Mucosa of descending colon (tissue), 3 donors: ENCODE data around the gene HOXD3. TPM values are rescaled to one million over a fixed set of nuclear protein-coding genes. Genes with fewer than 3 reads are reported as not detected.

Experiments used
- ATAC-seq: fragments of 200-7000 bp; cut with Tn5 transposase; one replicate; pipeline ENCODE4 v1.9.1; 2020; ENCODE audit warnings: mild to moderate bottlenecking, moderate library complexity
- DNase-seq, 3 donors: peaks; one replicate each; pipeline ENCODE4 v3.0.0-alpha.2; 2020
- H3K36me3 ChIP-seq: fragments of 200-600 bp; one replicate; pipeline ENCODE4 v1.8.0; 2021; ENCODE audit warnings: low read depth, mild to moderate bottlenecking
- H3K4me1 ChIP-seq: fragments of 200-600 bp; one replicate; pipeline ENCODE4 v1.8.0; 2021; ENCODE audit warnings: low read depth, mild to moderate bottlenecking
- H3K4me3 ChIP-seq: fragments of 200-600 bp; one replicate; pipeline ENCODE4 v1.8.0; 2021; ENCODE audit warnings: mild to moderate bottlenecking
- H3K9me3 ChIP-seq: fragments of 200-600 bp; one replicate; pipeline ENCODE4 v1.8.0; 2021; ENCODE audit warnings: mild to moderate bottlenecking
- intact Hi-C, 2 donors: fragments of 100-400 bp; cut with DNase I in 1 of 2; cut with micrococcal nuclease in 1 of 2; formaldehyde crosslinking; loops; one replicate each; pipeline versions ENCODE4 v1.11.0 to v1.11.1; 2022; cut with DNase I, micrococcal nuclease
- total RNA-seq, 3 donors: library from RNA; stranded (reverse); fragmentation: NEBNext Ultra II Directional in 2 of 3; extraction: Animal tissue kit (Norgen Biotek cat#: 25700) in 2 of 3; gene quantifications; one replicate each; pipeline versions ENCODE4 v1.2.1 to v1.2.4, GENCODE V29; 2021 to 2023
- TF ChIP-seq, protein P1 (sequence below): fragments of 200-600 bp; IDR thresholded peaks from one replicate; pipeline ENCODE4 v1.8.0; 2022; ENCODE audit warnings: antibody characterized with exemption, mild to moderate bottlenecking
- donor health status: DM: no; HTN: no; CAD: no; lungs with moderate emphysema.
- donor health status: DM: no; HTN: no; CAD: no.
- donor health status: DM: no; HTN: yes; CAD: no.

The HOXD3 gene
- total RNA-seq, 3 donors from 2014 or later = 5.8 to 7.0 (median 6.0) TPM

DNA sequence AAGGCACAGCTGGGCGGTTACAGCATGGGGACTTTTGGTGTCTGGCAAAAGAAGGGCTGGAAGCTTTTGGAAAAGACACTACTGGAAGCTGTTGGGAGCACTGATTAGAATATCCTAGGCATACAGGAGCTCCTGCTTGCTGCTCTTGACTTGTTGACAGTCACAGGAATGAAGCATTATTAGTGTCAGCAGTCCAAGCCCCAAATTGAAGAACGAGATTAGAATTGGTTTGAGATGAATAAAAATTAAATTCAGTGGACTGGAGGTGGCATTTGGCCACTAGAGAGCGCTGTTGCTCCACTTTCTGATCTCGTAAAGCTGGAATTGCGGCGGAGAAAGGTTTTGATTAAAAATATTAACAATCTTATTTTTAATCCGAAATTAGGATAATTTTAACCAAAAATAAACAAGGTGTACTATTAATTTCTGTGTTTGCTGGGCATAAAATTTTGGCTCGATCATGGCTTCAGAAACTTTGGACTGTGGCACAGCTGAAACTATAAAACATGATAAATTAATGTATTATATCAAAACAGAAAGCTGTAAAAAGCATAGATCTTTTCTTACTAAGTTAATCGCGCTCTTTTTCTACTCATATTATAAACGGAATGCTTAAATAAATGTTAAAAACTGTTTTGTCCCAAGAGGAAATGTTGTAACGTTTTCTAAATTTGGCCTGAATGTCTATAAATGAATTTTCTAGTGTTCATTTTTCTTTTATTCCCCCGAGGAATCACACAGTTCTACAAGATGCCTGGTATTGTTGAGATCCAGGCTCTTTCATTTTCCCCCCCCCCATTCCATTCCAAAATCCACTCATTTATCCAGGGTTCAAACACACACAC is 30.0 kb upstream of the HOXD3 start:
- TF ChIP-seq, protein P1, sequence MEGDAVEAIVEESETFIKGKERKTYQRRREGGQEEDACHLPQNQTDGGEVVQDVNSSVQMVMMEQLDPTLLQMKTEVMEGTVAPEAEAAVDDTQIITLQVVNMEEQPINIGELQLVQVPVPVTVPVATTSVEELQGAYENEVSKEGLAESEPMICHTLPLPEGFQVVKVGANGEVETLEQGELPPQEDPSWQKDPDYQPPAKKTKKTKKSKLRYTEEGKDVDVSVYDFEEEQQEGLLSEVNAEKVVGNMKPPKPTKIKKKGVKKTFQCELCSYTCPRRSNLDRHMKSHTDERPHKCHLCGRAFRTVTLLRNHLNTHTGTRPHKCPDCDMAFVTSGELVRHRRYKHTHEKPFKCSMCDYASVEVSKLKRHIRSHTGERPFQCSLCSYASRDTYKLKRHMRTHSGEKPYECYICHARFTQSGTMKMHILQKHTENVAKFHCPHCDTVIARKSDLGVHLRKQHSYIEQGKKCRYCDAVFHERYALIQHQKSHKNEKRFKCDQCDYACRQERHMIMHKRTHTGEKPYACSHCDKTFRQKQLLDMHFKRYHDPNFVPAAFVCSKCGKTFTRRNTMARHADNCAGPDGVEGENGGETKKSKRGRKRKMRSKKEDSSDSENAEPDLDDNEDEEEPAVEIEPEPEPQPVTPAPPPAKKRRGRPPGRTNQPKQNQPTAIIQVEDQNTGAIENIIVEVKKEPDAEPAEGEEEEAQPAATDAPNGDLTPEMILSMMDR = peak; percentile 73
- H3K4me3 ChIP-seq = no peak overlapping the region
- intact Hi-C loops = loop anchor here (5.0 to 10.0 kb wide), 4 partner anchors 510 to 1018 kb away; no protein-coding TSS in a partner anchor
- ATAC-seq = no peak
- no peaks in the 10 kb centered on the region for H3K36me3 ChIP-seq
- DNase-seq = peak in 2 of 3 donors; percentile 64 to 91
- H3K4me1 ChIP-seq = peaks cover 21% of the 10 kb centered on the region
- H3K9me3 ChIP-seq = no peaks in the 10 kb centered on the region

DNA sequence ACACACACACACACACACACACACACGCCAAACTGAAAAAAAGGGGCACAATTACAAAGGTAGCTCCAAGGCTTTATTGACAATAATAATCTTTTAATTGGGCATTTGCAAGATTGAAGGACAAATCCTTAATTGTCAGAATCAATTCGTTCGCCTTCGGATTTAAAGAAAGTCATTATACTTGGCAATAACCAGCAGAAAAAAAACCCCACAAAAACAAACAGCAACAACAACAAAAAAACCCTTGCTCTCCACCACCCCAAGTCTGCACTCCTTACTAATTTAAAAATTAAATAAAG is 29.4 kb upstream of the HOXD3 start:
- intact Hi-C loops = loop anchor here (5.0 to 10.0 kb wide), 4 partner anchors 510 to 1017 kb away; no protein-coding TSS in a partner anchor
- peaks cover 17% of the 10 kb centered on the region for H3K4me1 ChIP-seq
- ATAC-seq (no peak), DNase-seq (no peak)
- no peaks in the 10 kb centered on the region for H3K9me3 ChIP-seq
- TF ChIP-seq, protein P1 = no peak
- H3K36me3 ChIP-seq = no peaks in the 10 kb centered on the region
- H3K4me3 ChIP-seq = no peak overlapping the region

DNA sequence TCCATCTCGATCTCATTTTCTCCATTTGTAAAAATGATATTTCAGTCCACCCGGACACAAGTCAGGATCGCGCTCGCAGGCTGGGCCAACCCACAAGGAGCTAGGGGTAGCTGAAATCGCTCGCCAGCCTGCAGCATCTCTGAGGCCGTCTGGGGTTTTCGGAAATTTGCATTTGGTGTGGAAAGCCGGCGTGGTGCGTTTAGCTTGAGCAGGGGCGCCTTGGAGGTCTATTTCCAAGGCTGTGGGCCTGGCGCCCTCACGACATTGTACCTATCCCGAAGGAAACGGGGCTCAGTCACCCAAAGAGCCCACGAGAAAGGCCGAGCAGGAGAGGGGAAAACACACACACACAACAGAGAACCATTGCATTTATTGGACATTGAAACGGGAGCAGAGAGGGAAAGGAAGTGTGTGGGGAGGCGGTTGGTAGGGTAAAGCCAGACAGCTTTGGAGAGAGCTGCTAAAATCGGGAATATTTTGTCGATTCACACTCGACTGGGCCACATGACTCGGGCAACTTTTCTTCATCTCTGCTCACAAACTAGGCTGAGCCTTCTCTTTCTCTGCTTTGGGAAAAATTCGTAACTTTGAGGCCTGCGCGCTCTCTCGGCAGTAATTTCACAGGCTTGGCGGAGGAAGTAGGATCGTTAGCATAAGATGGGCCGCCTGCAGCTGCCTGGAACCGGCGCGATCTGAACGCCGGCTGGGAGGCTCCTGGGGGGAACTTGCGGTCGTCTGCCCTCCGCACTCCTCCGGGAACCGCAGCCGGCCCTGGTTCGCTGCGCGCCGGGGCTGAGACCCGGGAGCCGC is 28.7 kb upstream of the HOXD3 start:
- H3K36me3 ChIP-seq = no peaks in the 10 kb centered on the region
- peak in 1 of 3 donors; percentile 52 for DNase-seq
- intact Hi-C loops = loop anchor here (5.0 to 10.0 kb wide), 4 partner anchors 509 to 1016 kb away; no protein-coding TSS in a partner anchor
- ATAC-seq = peak; percentile 25
- no peak overlapping the region for H3K4me3 ChIP-seq
- TF ChIP-seq, protein P1 = no peak
- no peaks in the 10 kb centered on the region for H3K9me3 ChIP-seq
- H3K4me1 ChIP-seq = peaks cover 17% of the 10 kb centered on the region

DNA sequence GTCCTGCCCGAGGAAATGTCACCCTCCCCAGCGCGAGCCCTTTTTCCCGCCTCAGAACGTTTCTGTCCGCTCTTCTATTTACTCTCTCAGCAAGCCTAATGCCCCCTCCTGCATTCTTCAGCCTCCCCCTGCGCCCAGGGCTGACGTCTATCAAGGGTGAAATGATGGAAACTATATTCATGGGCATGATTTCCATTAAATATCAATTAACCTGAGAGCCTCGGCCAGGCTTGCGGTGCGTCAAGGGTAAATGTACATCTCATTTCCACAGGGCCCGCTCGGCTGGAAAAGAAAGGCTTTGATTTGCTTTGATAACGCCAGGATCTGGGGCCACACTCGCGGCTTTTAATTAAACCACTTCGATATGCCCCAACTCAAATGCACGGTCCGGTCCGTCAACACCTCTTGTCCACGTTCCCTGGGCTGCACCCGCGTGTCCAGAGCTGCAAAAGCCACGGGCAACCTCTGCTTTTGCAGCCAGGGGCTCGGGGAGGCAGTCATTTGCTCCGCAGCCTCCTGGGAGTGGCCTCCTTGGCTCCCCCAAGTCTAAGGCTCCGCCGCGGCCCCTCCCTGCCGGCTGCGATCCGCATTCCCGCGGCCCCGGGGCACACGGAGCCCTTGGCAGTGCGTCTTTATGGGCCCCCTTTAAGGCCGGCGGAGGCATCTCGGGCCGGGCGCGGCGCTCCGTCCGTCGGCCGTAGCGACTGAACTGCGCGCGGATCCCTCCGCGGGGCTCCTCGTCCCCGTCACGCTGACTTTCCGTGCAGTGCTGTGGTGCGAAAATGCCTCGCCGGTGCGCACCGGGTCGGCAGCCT is 27.9 kb upstream of the HOXD3 start, which contains the start of gene HOXD8:
Gene HOXD8, plus strand, starts transcription at position 724 of the 815 bp plus-strand sequence. CDS start 662 bp downstream, outside the sequence.
- DNase-seq (peak; percentile 71 to 84 (median 76)), ATAC-seq (peak; percentile 83)
- intact Hi-C loops = loop anchor here (5.0 to 10.0 kb wide), 4 partner anchors 508 to 1016 kb away; no protein-coding TSS in a partner anchor
- no peaks in the 10 kb centered on the region for H3K36me3 ChIP-seq
- peak within 1 kb of the TSS; percentile 36 for H3K4me3 ChIP-seq
- peaks cover 17% of the 10 kb centered on the region for H3K4me1 ChIP-seq
- TF ChIP-seq, protein P1 = no peak
- H3K9me3 ChIP-seq = no peaks in the 10 kb centered on the region

DNA sequence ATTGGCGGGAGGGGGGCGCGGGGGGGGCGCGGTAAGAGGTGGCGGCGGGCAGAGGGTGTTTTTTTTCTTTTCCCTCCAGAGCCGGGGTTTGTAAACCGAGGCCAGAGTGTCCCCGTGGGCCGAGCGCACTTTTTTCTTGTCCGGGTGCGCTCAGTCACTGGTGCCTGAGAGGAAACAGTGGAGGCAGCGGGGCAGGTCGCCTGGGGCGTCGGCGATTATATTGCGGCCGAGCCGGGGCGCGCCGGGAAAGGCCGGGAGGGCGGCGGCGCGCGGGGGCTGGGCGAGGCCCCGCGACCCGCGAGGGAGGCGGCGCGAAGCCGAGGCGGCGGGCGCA is 27.3 kb upstream of the HOXD3 start:
- TF ChIP-seq, protein P1 = no peak
- Histone ChIP-seq H3K4me3 (peak overlapping the region; percentile 36), H3K36me3 (no peaks in the 10 kb centered on the region), H3K9me3 (no peaks in the 10 kb centered on the region), H3K4me1 (peaks cover 17% of the 10 kb centered on the region)
- ATAC-seq (peak; percentile 57), DNase-seq (peak in 2 of 3 donors; percentile 55 to 60)
- intact Hi-C loops = loop anchor here (5.0 to 10.0 kb wide), 4 partner anchors 508 to 1015 kb away; no protein-coding TSS in a partner anchor
